Inflammatory macrophage treated with lipopolysaccharide for 4 hours (primary cell): Measurements from ENCODE around the gene RNU5B-1.
"Not testable (repeated sequence)": the region's sequence is repeated elsewhere in the genome, so short reads cannot be mapped to it uniquely, and the experiment has no call there.

Experiments used
- DNase-seq: peaks from one replicate; pipeline ENCODE4 v3.0.0-alpha.2; 2020

The RNU5B-1 gene

DNA sequence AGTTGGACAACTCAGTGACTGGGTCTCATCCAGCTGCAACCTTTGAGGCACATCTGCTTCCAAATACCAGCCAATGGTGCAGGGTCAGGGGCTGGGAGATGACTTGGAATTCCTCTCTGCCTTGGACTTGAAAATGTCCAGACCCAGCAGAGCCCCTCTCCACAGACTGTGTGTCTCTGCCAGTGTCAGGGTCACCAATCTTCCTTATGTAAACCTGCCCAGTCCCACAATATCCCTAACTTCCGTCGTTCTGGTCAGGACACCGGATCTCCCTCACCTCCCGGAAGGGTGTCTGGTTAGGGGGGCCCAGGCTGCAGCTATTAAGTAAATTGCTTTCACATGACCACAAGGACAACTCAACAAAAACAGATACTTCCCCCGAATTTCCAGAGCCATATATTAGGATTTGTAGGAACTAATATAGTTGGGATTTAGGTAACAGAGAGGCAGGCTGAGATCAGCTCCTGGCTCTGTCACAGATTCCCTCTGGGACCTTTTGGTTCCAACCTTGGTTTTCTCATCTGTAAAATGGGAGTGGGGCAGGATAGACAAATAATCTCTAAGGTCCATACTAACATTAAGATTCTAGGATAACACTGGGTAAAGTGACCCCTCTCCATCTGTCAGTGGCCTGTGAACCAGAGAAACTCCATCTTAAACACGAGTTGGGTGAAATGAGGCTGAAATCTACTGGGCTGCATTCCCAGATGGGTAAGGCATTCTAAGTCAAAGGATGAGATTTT is 42.5 kb downstream of the RNU5B-1 start:
- no peak for DNase-seq

DNA sequence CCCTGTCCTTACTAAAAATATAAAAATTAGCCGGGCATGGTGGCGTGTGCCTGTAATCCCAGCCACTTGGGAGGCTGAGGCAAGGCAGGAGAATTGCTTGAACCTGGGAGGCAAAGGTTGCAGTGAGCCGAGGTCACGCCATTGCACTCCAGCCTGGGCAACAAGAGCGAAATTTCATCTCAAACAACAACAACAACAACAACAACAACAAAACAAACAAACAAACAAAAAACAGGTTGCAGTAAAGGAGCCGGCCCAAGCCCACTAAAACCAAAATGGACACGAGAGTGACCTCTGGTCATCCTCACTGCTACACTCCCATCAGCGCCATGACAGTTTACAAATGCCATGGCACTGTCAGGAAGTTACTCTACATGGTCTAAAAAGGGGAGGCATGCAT is 43.3 kb downstream of the RNU5B-1 start:
- not testable (repeated sequence) for DNase-seq

DNA sequence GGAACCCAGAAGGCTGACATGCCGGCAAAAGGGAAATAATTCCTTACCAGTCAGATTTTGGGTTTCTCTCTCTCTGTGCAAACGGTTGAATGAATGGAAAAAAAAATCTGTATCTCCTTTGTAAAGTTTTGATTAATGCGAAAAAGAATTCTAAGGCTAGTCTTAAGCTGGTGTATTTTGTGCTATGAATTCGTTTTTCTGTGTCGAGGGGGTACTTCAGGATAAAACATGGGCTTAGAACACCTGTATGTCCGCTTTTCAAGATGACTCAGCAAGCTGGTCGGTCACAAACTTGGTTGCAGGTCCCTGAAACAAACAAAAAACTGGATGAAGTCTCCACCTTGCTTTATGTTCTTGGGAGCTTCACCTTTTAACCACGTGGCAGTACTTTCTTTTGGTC is 44.9 kb downstream of the RNU5B-1 start:
- no peak for DNase-seq

DNA sequence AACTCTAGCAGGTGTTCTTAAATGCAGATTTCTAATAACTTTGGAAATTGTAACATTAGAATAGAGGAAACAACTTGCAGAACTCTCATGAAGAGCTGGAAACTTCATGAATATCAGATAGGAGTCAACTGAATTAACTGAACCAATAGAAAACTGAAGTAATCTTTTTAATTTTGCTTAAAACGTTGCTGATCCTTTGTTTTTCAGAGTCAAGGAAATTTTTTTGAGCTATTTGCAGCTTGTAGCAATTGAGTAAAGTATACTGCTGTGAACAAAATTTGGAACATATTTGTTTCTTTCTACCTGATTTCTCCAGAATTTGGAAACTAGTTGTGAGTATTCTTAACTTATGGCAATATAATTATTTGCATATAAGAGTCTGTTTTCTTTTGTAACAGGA is 47.5 kb downstream of the RNU5B-1 start:
- not testable (repeated sequence) for DNase-seq
